MM.1S (cell line): ENCODE measurements around the gene PGBD5.

ENCODE experiments used
- DNase-seq: peaks from one replicate; pipeline ENCODE4 v3.0.0-alpha.2; 2015
- H2AFZ ChIP-seq: fragments of 300-600 bp; sonication (generic); 2 replicates; pipeline ENCODE4 v1.6.0; 2016; ENCODE audit warnings: antibody characterized with exemption, low read length
- H3F3A ChIP-seq: fragments of 300-600 bp; sonication (generic); 2 replicates; pipeline ENCODE4 v1.6.1; 2016; ENCODE audit warnings: mild to moderate bottlenecking, antibody characterized with exemption, low read length, moderate library complexity, mixed read lengths; ENCODE audit not compliant: insufficient read depth
- H3K27ac ChIP-seq: fragments of 300-600 bp; sonication (generic); 2 replicates; pipeline ENCODE4 v1.5.1; 2016; ENCODE audit warnings: mild to moderate bottlenecking, low read length
- H3K27me3 ChIP-seq: fragments of 300-600 bp; sonication (generic); replicated peaks from 2 replicates; pipeline ENCODE4 v1.6.0; 2016; ENCODE audit warnings: low read length; ENCODE audit not compliant: insufficient read depth
- H3K36me3 ChIP-seq: fragments of 300-600 bp; sonication (generic); replicated peaks from 2 replicates; pipeline ENCODE4 v1.6.1; 2016; ENCODE audit warnings: mild to moderate bottlenecking, low read length, mixed read lengths; ENCODE audit not compliant: insufficient read depth
- H3K4me1 ChIP-seq: fragments of 300-600 bp; sonication (generic); 2 replicates; pipeline ENCODE4 v1.6.1; 2016; ENCODE audit warnings: low read length, mixed read lengths
- H3K4me2 ChIP-seq: fragments of 300-600 bp; sonication (generic); 2 replicates; pipeline ENCODE4 v1.6.0; 2016; ENCODE audit warnings: low read depth, low read length
- H3K4me3 ChIP-seq: fragments of 300-600 bp; sonication (generic); 2 replicates; pipeline ENCODE4 v1.5.1; 2016; ENCODE audit warnings: low read length, mixed read lengths
- H3K79me2 ChIP-seq: fragments of 300-600 bp; sonication (generic); 2 replicates; pipeline ENCODE4 v1.6.1; 2016; ENCODE audit warnings: mixed run types, low read length, mixed read lengths
- H3K9ac ChIP-seq: fragments of 300-600 bp; sonication (generic); 2 replicates; pipeline ENCODE4 v1.6.1; 2016; ENCODE audit warnings: low read length, mixed read lengths
- H3K9me2 ChIP-seq: fragments of 300-600 bp; sonication (generic); replicated peaks from 2 replicates; pipeline ENCODE4 v1.6.1; 2016; ENCODE audit warnings: mild to moderate bottlenecking, low read length, mixed read lengths; ENCODE audit not compliant: insufficient read depth
- H3K9me3 ChIP-seq: fragments of 300-600 bp; sonication (generic); replicated peaks from 2 replicates; pipeline ENCODE4 v1.6.1; 2016; ENCODE audit warnings: mild to moderate bottlenecking, low read length, mixed read lengths; ENCODE audit not compliant: insufficient read depth
- H4K20me1 ChIP-seq: fragments of 300-600 bp; sonication (generic); 2 replicates; pipeline ENCODE4 v1.6.1; 2016; ENCODE audit warnings: mild to moderate bottlenecking, low read length, moderate library complexity, mixed read lengths; ENCODE audit not compliant: insufficient read depth
- CTCF ChIP-seq: fragments of 300-600 bp; sonication (generic); IDR thresholded peaks from 2 replicates; pipeline ENCODE4 v1.5.1; 2016; ENCODE audit warnings: antibody characterized with exemption, low read length, mixed read lengths
- EZH2 ChIP-seq: fragments of 300-600 bp; sonication (generic); optimal IDR thresholded peaks from 2 replicates; pipeline ENCODE3; 2017; ENCODE audit warnings: low read depth, mild to moderate bottlenecking, antibody characterized with exemption, low read length, mixed read lengths
- EZH2phosphoT487 ChIP-seq: fragments of 300-600 bp; sonication (generic); IDR thresholded peaks from 2 replicates; pipeline ENCODE4 v1.6.1; 2018; ENCODE audit warnings: antibody characterized with exemption, low read length

PGBD5 gene

GRCh38 chr1:230463326-230463725 lies 37.2 kb upstream of the PGBD5 start:
- Histone ChIP-seq H3K4me1 (no peaks in the 10 kb centered on the region), H3K4me3 (no peak overlapping the region), H3K36me3 (no peaks in the 10 kb centered on the region), H3K4me2 (no peak overlapping the region), H3K9ac (no peak overlapping the region), H3K79me2 (no peaks in the 10 kb centered on the region), H3K9me2 (no peaks in the 10 kb centered on the region), H4K20me1 (no peaks in the 10 kb centered on the region), H3K27ac (no peak overlapping the region), H2AFZ (no peak overlapping the region), H3K9me3 (no peaks in the 10 kb centered on the region), H3F3A (no peaks in the 10 kb centered on the region), H3K27me3 (no peaks in the 10 kb centered on the region)
- no peak for TF ChIP-seq EZH2phosphoT487
- no peak for TF ChIP-seq EZH2
- TF ChIP-seq CTCF = no peak
- DNase-seq = no peak

DNA sequence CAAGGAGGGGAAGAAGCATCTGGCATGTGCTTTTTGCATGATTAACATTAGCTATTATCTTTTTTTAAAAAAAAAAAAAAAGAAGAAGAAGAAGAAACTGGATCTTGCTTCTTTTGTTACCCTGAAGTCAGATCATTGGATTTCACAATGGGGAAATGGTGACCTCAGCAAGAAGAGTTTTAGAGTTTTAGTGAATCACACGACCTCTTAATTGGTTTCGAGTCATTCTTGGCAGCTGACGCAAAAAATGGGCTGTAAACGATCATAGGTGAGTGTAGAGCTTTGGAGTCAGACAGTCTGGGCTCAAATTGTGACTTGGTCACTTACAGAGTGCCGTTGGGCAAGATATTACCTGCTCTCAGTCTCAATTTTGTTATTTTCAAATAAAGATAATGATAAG lies 33.3 kb upstream of the PGBD5 start:
- H2AFZ ChIP-seq = no peak overlapping the region

GRCh38 chr1:230458509-230458908 lies 32.4 kb upstream of the PGBD5 start:
- H3K4me1 ChIP-seq = peaks cover 5% of the 10 kb centered on the region
- H3K27me3 ChIP-seq = no peaks in the 10 kb centered on the region
- H3K9ac ChIP-seq = no peak overlapping the region
- no peak overlapping the region for H3K4me2 ChIP-seq
- no peak for DNase-seq
- no peak overlapping the region for H3K4me3 ChIP-seq
- no peaks in the 10 kb centered on the region for H4K20me1 ChIP-seq
- no peaks in the 10 kb centered on the region for H3K9me2 ChIP-seq
- H3K79me2 ChIP-seq = no peaks in the 10 kb centered on the region
- no peak overlapping the region for H2AFZ ChIP-seq
- no peaks in the 10 kb centered on the region for H3K9me3 ChIP-seq
- no peak overlapping the region for H3K27ac ChIP-seq
- H3F3A ChIP-seq = no peaks in the 10 kb centered on the region
- no peaks in the 10 kb centered on the region for H3K36me3 ChIP-seq
- TF ChIP-seq EZH2 = no peak
- TF ChIP-seq CTCF = no peak
- TF ChIP-seq EZH2phosphoT487 = no peak

More for the DNA sequence above, 33.3 kb upstream of the PGBD5 start:
- Histone ChIP-seq H3K9me3 (no peaks in the 10 kb centered on the region), H3K27ac (no peak overlapping the region), H3K9me2 (no peaks in the 10 kb centered on the region), H3K4me2 (no peak overlapping the region), H4K20me1 (no peaks in the 10 kb centered on the region), H3K9ac (no peak overlapping the region), H3K4me3 (no peak overlapping the region), H3K27me3 (no peaks in the 10 kb centered on the region), H3F3A (no peaks in the 10 kb centered on the region), H3K36me3 (no peaks in the 10 kb centered on the region), H3K79me2 (no peaks in the 10 kb centered on the region), H3K4me1 (no peaks in the 10 kb centered on the region)
- TF ChIP-seq EZH2 (no peak), EZH2phosphoT487 (no peak), CTCF (no peak)
- no peak for DNase-seq
